ENCODE measurements around the gene MMD2.

- TF ChIP-seq, protein P1, sequence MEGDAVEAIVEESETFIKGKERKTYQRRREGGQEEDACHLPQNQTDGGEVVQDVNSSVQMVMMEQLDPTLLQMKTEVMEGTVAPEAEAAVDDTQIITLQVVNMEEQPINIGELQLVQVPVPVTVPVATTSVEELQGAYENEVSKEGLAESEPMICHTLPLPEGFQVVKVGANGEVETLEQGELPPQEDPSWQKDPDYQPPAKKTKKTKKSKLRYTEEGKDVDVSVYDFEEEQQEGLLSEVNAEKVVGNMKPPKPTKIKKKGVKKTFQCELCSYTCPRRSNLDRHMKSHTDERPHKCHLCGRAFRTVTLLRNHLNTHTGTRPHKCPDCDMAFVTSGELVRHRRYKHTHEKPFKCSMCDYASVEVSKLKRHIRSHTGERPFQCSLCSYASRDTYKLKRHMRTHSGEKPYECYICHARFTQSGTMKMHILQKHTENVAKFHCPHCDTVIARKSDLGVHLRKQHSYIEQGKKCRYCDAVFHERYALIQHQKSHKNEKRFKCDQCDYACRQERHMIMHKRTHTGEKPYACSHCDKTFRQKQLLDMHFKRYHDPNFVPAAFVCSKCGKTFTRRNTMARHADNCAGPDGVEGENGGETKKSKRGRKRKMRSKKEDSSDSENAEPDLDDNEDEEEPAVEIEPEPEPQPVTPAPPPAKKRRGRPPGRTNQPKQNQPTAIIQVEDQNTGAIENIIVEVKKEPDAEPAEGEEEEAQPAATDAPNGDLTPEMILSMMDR (IDR thresholded peaks at IDR 0.05), result no peak
- TF ChIP-seq POLR2A (IDR thresholded peaks at IDR 0.05), result no peak
Observed at GRCh38 chr7:4862156-4862555, 96.8 kb downstream of the MMD2 start.

All from uterus (tissue), 2 donors.